Superior temporal gyrus (tissue), 1 donor: Measurements from ENCODE around the gene ACTR2.
"Not testable (repeated sequence)": the region's sequence is repeated elsewhere in the genome, so short reads cannot be mapped to it uniquely, and the experiment has no call there.

ENCODE experiments used
- DNase-seq: peaks from one replicate; pipeline ENCODE4 v3.0.0-alpha.2; 2016; ENCODE audit errors: extremely low spot score

Gene ACTR2

DNA sequence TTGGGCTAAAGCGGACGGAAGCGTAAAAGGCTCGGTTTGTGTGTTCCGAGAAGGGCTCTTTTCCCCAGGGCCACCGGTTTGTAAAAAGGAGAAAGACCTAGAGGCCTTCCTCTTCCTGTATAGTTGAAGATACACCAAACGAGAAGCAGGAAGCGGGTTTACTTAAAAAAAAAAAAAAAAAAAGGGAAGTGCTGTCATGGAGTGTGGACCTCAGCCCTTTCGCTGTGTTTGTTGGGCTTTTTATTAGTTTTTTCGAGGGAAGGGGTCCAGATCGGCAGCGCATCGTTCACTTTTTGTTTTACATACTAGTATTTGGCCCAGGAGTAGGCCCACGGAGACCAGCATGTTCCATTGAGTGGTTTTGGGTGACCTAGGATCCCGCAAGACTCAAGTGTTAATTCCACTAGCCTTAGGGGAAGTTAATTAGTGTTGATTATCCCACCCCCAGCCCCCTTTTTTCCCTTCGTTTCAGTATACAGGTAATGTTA is 676 bp downstream of the ACTR2 start:
- no peak for DNase-seq

DNA sequence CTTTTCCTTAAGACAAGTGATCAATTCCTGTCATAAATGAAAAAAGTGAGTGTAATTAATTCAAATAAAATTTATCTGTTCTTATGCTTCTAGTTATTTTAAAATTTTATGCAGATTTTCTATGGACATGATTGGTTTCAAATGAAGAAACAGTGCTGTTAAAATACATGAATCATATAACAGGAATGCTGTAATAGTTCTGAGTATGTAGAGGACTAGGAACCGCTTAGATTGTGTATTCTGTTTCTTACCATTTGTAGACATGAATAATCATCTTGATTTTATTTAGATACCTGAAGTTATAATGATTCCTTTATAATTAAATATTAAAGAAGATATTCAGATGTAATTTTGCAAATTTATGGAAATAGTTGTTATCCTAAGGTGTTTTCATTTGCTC is 3.5 kb downstream of the ACTR2 start:
- DNase-seq, result no peak

DNA sequence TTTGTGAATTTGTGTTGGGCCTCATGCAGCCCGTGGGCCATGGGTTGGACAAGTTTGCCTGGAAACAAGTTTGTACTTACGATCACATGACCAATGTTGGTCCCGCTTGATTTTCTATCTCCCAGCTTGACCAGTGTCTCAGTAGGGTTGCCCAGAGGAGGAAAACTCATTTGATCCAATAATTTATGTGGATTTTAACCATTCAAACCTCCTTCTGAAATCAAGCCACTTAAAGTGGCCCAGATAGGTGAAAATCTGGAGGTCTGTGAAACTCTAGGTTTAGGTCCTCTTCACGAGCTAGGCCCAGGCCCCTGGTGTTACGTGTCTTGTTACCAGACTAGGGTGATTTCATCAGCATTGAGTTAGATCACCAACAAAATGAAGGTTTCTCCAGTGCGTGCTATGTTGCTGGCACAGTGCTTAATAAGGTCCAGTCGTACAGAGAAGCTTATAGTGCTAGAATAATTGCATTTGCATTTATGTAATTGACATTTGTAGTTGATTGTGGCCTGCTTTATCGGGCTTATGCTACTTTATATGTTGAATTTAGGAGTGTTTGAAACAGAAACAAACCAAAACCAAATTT is 4.4 kb downstream of the ACTR2 start:
- DNase-seq, result no peak

DNA sequence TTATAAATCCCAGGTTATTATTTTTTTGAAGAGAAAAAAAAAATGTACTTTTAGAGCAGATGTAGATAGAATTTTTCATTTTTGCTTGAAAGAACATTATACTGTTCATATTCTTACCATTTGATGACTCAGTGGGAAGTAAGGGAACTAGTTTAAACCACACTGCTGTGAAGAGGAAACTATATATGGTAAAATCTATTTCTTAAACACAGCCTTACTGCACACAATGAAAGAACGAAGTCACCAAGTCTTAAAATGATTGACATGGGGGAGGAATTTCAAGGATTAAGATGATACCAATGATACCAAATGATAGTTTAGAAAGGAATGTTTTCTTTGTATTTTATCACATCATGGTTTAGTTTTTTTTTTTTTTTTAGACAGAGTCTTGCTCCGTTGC is 5.0 kb downstream of the ACTR2 start:
- DNase-seq, result peak; percentile 23

DNA sequence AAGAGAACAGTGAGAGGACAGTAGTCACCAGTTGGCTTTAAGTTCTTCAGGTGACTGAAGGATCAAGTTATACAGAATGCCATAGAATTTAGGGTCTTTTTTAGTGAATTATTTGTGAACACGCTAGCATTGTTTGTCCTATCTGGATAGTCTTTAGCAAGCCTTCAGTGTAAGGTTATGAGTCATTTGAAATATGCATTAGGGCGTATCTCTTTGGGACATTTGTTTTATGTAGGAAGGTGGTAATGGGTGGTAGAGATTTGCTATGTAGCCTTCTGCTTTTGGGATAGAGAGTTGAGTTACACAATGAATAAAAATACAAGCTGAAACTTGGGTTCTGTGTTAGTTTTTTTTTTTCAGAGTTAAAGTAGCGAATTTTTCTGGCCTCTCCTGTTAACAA is 13.0 kb downstream of the ACTR2 start:
- DNase-seq, result no peak

DNA sequence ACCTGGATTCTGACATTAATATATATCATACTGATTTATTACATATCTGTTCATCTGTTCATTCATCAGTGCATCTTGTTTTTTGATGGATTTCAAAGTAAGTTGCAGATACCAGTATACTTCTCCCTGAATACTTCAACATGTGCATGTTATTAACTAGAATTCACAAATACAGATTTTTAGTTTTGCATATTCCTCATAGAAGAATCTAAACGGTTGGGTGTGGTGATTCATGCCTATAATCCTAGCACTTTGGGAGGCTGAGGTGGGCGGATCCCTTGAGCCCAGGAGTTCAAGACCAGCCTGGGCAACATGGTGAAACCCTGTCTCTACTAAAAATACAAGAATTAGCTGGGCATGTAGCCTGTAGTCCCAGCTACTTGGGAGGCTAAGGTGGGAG is 16.8 kb downstream of the ACTR2 start:
- not testable (repeated sequence) for DNase-seq

DNA sequence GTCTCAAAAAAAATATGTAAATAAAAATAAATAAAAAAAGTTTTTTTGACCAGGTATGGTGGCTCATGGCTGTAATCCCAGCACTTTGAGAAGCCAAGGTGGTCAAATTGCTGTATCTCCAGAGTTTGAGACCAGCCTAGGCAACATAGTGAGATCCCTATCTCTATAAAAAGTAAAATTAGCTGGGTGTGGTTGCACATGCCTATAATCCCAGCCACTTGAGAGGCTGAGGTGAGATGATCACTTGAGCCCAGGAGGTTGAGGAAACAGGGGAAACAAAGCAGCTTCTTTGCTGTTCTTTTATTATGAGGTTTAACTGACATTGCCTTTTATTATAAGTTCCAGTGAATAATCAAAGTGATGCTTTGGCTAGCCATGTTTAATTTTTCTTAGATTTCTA is 25.0 kb downstream of the ACTR2 start:
- DNase-seq, result no peak

DNA sequence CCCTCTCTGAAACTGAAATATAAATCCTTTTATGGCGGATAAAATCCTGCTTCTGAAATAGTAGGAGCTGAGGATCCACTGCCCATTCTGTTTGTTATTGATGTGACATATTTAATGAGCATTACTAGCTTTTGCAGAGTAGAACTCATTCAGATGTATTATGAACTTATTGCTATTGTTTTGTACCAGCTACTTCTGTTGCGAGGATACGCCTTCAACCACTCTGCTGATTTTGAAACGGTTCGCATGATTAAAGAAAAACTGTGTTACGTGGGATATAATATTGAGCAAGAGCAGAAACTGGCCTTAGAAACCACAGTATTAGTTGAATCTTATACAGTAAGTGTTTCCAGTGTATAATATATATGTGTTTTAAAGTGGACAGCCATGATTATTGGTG is 27.7 kb downstream of the ACTR2 start:
- no peak for DNase-seq

DNA sequence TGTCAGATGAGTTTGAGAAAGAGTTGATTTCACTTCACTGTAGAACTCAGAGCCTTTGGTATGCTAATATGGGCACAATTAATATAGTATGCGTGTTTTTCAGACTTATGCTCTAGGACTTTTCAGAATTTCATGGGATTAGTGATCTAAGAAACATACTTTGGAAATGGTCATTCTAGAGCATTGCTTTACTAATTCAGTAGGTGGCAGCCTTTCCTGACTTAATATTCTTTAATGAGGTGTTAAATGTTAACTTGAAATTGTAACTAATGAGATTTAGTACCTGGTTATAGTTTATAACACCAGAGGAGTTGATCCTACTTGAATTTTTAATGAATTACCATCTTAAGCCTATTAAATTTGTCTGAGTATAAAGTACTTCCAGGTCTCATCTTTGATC is 28.4 kb downstream of the ACTR2 start:
- DNase-seq, result no peak

DNA sequence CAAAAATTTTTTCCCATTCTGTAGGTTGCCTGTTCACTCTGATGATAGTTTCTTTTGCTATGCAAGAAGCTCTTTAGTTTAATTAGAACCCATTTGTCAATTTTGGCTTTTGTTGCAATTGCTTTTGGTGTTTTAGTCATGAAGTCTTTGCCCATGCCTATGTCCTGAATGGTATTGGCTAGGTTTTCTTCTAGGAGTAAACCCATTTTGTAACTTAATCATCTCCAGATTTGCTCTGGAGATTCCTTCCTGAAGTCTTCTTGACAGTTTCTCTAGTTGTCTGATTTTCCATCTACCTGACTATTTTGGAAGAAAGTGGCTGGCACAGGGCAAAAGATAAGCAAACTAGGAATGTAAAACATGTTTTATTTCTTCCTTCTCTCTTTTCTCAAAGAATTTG is 30.2 kb downstream of the ACTR2 start:
- not testable (repeated sequence) for DNase-seq

DNA sequence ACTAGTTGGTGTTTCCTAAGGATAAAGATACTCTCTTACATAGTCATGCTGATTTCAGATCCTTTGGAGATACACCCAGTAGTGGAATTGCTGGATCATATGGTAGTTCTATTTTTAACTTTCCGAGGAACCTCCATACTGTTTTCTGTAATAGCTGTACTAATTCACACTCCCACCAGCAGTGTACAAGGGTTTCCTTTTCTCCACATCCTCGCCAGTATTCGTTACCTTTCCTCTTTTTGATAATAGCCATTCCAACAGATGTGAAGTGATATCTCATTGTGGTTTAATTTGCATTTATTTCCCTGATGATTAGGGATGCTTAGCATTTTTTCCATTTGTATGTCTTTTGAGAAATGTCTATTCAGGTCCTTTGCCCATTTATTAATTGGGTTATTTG is 34.0 kb downstream of the ACTR2 start:
- DNase-seq, result no peak

DNA sequence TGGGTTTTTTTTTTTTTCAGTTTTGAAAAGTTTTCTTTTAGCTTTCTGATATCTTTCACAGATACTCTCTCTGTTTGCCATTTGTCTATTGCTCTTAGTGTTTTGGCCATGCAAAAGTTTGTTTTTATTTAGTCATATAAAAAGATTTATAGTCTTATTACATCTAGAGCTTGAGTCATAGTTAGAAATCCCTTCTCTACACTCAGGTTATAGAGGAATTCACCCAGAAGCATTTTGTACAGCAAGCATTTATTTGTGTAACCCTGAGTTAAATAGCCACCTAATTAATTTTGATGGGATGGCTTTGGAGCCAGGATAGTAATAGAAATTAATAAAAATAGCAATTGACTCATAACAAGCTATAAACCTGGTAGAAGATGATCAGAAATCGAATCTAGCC is 35.6 kb downstream of the ACTR2 start:
- DNase-seq, result no peak

DNA sequence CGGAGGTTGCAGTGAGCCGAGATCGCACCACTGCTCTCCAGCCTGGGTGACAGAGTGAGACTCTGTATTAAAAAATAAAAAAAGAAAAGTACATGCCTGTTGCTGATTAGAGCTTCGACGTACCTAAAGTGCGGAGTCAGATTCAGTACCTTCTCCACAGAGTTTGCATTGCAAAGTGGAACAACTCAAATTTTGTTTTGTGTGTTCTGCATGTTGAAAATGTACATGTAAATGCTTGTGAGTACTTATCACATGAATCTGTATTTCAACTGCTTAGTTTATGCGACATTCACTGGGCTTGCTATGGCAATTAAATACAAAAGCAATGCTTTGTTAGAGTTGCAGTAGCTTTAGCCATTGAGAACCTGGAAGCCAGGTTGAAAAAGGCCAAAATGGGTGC is 36.4 kb downstream of the ACTR2 start:
- no peak for DNase-seq

DNA sequence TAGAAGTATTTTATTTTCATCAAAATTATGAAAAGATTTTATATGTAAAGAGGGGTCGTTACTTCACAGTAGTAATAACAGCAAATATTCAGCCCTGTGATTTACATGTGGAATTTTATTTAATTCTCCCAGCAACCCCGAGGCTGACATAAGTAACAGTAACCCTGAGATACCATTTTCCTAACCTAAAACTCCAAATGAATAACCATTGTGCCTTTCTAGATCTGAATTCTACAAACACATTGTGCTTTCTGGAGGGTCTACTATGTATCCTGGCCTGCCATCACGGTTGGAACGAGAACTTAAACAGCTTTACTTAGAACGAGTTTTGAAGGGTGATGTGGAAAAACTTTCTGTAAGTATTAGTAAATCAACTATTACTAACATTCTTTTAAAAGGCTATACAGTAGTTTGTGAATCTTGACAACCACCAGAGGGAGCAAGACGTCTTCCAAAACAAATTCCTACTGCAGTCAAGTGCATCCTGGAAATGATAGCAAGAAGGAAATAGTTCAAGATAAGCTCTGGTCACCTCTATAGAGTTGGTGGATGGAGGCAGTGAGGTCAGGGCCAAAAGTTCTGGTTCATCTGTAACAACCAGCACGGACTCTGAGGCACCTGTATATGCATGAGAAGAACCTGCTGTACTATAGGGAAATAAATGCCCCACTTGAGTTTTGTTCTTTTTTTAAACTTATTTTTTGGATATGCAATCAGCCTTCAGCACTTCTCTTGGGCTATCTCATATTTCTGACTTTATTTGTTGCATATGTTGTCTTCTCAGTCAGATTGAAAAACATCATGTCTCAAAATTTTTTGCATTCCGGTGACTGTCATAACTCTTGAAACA is 37.4 kb downstream of the ACTR2 start:
- peak; percentile 85 for DNase-seq

DNA sequence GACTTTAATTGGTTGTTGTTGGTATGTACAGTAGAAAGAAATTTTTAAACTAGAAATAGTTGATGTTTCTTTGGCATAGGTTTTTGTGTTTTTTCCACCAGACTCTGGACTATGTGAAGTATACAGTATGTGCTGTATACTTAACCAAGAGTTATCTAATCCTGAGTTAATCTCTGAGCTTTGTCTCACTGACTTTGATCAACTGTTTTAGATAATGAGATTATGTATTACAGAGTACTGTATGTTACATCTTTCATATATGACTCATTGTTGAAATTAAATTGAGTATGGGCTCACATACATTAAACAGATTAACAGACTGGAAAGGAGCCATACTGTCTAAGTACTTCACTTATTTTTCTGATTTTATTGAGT is 38.0 kb downstream of the ACTR2 start:
- DNase-seq, result no peak

DNA sequence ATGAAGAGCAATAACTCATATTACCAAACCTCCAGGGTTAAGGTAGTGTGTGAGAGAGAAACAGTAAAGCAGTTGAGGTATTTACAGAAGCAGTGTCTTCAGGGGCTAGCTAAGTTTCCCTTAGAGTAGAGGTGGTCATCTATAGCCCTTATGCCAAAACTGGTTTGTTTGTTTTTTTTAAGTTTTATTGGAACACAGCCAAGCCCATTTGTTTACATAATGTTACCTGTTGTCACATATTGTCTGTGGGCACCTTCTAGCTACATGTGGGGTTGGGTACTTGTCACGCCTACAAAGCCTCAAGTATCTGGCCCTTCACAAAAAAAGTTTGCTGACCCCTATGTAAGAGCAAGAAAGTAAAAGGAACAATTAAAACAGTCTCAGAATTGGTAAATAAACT is 39.4 kb downstream of the ACTR2 start:
- DNase-seq, result no peak

DNA sequence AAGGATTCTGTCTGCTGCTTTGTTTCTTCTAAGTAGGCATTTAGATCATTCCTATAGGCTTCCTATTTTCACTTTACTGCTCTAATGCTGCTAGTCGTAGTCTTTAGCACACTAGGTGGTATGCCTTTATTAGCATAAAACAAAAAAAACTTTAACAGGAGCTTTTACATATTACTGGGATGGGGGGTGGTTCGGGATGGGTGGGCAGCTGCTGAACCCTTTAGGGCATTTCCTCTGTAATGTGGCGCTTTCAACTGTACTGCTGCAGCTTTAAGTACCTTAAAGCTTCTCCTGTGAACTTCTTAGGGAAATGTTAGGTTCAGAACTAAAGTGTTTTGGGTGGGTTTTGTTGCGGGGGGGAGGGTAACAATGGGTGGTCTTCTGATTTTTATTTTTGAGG is 41.3 kb downstream of the ACTR2 start:
- no peak for DNase-seq

DNA sequence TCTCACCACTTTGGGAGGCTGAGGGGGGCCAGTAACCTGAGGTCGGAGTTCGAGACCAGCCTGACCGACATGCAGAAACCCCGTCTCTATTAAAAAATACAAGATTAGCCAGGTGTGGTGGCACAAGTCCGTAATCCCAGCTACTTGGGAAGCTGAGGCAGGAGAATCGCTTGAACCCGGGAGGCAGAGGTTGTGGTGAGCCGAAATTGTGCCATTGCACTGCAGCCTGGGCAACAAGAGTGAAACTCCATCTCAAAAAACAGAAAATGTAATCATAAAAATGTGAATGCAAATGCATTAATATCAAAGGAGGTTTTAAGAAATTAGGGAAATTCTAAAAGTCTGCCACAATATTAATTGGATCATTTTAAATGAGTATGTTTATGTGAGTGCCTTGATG is 45.7 kb downstream of the ACTR2 start:
- DNase-seq, result no peak

DNA sequence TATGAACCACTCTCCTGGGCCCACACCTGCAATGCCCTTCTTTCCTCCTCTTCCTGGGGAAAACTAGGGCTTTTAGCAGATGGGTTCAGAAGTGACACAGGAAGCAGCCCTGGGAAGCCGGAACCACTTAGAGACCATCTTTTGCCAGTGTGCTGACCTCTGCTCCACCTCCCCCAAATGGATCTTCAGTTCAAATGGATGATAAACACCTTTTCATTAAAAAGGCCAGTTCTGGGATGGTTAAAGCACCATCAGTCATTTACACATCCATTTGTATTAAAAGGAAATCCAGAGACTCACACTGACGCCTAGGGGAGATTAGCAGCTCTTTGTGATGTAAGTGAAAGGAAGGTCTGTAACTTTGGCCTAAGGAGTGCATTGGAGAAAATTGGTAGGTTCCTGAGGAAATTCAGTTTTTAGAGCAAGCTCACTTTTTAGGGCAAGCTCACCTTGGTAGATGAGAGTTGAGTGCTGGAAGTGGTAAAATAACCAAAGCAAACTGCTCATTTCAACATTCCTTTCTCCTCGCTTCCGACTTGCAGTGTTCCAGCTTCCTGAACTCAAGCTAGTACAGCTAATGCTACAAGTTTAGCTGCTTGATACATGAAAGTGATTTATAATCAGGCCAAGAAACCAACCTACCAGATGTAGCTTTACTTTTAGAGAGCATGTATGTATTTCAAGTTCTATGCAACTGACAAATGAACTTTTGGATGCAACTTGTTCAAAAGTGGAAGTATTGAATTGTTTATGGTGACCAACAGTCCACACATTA is 47.7 kb downstream of the ACTR2 start:
- no peak for DNase-seq

DNA sequence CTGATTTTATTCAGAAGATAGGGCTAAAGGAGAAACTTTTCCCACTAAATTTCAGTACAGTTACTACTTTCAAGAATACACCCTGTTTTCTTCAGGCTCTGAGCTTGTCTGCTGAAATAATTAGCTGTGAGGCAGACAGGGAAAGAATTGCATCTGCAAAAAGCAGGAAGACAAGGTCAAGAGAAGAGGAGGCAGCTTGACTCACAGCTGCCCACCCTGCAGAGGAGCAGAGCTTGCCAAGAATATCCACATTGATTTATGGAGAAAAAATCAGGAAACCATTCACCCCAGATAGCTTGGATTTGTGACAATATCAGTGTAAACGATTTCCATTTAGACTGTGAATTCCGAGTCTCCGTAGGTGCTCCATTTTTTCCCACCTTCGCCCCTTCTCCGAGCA is 49.0 kb downstream of the ACTR2 start:
- no peak for DNase-seq

DNA sequence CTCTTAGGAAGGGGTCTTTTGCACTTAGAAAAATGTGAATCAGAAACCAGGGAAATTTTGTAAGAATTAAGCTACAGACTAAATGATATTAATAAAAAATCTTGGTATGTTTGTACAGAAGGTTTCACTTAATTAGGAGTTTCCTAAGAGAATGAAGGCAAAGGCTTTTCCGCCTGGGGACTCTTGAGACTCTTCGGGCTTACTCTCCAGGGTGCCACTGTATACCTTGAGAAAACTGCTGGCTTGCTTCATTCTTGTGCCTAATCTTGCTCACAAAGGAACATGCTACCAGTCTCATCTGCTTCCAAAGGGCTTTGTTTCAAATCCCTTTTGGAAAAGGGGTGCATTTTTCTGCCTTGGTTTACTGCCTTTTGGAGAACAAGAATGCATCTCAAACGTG is 49.5 kb downstream of the ACTR2 start:
- no peak for DNase-seq

DNA sequence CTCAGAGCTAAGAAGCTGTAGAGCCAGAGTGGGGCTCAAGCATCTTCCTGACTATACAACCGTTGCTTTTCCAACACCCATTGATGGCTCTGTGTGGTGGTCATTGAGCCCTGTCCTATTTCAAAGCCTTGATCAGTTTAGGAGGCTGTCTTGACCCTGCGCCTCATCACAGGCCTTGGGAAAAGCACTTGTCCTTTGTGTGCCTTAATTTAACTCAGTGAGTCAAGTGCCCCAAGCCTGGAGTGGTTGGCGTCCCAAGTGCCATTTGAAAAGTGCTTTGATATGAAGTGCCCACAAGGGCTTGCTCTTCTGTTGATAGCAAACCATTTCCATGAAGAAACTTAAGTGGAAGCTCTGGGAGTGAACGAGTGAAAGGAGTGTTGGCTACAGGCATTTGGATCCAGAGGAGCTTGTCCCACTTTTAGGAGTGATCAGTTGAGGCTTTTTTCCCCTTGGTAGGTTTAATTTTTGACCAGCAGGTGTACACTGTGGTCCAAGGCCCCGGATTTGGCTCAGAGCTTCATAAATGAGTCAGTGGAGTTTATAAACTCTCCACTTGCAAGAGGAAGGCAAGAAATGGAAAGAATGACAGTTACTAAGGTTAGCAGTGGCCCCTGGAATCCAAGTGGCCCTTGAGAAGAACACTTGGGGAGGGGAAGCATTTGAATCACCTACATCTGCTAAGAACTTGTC is 50.3 kb downstream of the ACTR2 start:
- no peak for DNase-seq
